SHP77 (cell line): ENCODE results near the gene IMPG2.

Experiments used
- DNase-seq, 2 experiments: peaks; one replicate each; lab custom pipeline; 2025; lab: John Stamatoyannopoulos, UW

The IMPG2 gene

GRCh38 chr3:101240719-101241399 lies 79.5 kb downstream of the IMPG2 start:
- DNase-seq: no peak

- DNase-seq: no peak
Observed at GRCh38 chr3:101235048-101235447, 85.3 kb downstream of the IMPG2 start.

- no peak for DNase-seq
Observed at GRCh38 chr3:101230618-101231017, 89.8 kb downstream of the IMPG2 start.

GRCh38 chr3:101229681-101230080 lies 90.7 kb downstream of the IMPG2 start:
- DNase-seq: peak in 1 of 2 experiments; percentile 9

GRCh38 chr3:101228441-101228840 lies 91.9 kb downstream of the IMPG2 start:
- no peak for DNase-seq

GRCh38 chr3:101224739-101225138 lies 95.6 kb downstream of the IMPG2 start:
- no peak for DNase-seq

- no peak for DNase-seq
Observed at GRCh38 chr3:101223016-101223415, 97.4 kb downstream of the IMPG2 start.

- DNase-seq: no peak
Observed at GRCh38 chr3:101219842-101220560, 100.4 kb downstream of the IMPG2 start.

- no peak for DNase-seq
Observed at GRCh38 chr3:101217472-101218245, 102.7 kb downstream of the IMPG2 start.

GRCh38 chr3:101216710-101217465 lies 103.5 kb downstream of the IMPG2 start:
- DNase-seq: no peak

- no peak for DNase-seq
Observed at GRCh38 chr3:101212730-101213129, 107.6 kb downstream of the IMPG2 start.

GRCh38 chr3:101204246-101204645 lies 116.1 kb downstream of the IMPG2 start:
- DNase-seq: no peak

- DNase-seq: no peak
Observed at GRCh38 chr3:101203411-101203810, 117.0 kb downstream of the IMPG2 start.

GRCh38 chr3:101202640-101203039 lies 117.7 kb downstream of the IMPG2 start:
- DNase-seq: no peak

- DNase-seq: no peak
Observed at GRCh38 chr3:101200461-101200860, 119.9 kb downstream of the IMPG2 start.

- peak in 1 of 2 experiments; percentile 2 for DNase-seq
Observed at GRCh38 chr3:101195951-101196713, 124.2 kb downstream of the IMPG2 start.

GRCh38 chr3:101194392-101194791 lies 126.0 kb downstream of the IMPG2 start:
- DNase-seq: no peak

GRCh38 chr3:101193957-101194356 lies 126.4 kb downstream of the IMPG2 start:
- no peak for DNase-seq

GRCh38 chr3:101189796-101190195 lies 130.6 kb downstream of the IMPG2 start:
- no peak for DNase-seq

- no peak for DNase-seq
Observed at GRCh38 chr3:101189176-101189575, 131.2 kb downstream of the IMPG2 start.

GRCh38 chr3:101185341-101185740 lies 135.0 kb downstream of the IMPG2 start:
- no peak for DNase-seq
